ENCODE data around the gene SLC6A12.

DNA sequence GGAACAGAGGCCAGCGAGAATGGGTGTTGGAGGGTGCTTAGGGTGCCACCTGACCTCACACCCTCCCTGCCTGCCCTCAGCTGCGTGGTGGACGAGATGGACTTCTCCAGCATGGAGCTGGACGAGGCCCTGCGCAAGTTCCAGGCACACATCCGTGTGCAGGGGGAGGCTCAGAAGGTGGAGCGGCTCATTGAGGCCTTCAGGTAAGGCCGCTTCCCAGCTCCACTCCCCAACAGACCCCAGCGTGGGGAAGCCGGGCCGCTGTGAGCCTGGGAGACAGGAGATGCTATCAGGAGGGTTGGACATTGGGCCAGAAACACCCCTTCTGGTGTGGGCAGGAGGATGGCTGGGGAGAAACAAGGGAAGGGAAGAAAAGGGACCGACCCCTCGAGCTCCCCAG lies 57.0 kb downstream of the SLC6A12 start:
- TF ChIP-seq POLR2A (IDR thresholded peaks at IDR 0.05; ENCODE audit: low read length), result no peak
- no peak for TF ChIP-seq GATA1 (IDR thresholded peaks at IDR 0.05; ENCODE audit: low read depth, low read length)
